Astrocyte (in vitro differentiated cells and primary cell): Measurements from ENCODE around the gene ARL15.

Source experiments
- CTCF ChIP-seq: IDR thresholded peaks from 2 replicates; pipeline ENCODE4 v1.5.1; 2011; ENCODE audit warnings: low read depth, mild to moderate bottlenecking, inconsistent platforms, low read length, moderate library complexity; ENCODE audit not compliant: insufficient read depth
- EZH2 ChIP-seq: IDR thresholded peaks from 2 replicates; pipeline ENCODE4 v1.6.1; 2012; ENCODE audit warnings: mild to moderate bottlenecking, low read length, inconsistent platforms; ENCODE audit not compliant: insufficient read depth

GRCh38 chr5:54294097-54294667 is 16.2 kb downstream of the ARL15 start:
- no peak for TF ChIP-seq CTCF
- TF ChIP-seq EZH2, result no peak
